ENCODE measurements around the gene CDC42BPB. TPM values are rescaled to one million over a fixed set of nuclear protein-coding genes. Genes with fewer than 3 reads are reported as not detected.

CDC42BPB gene
- total RNA-seq, 2 experiments from 2014 or later, result 0.81 to 1.1 TPM

DNA sequence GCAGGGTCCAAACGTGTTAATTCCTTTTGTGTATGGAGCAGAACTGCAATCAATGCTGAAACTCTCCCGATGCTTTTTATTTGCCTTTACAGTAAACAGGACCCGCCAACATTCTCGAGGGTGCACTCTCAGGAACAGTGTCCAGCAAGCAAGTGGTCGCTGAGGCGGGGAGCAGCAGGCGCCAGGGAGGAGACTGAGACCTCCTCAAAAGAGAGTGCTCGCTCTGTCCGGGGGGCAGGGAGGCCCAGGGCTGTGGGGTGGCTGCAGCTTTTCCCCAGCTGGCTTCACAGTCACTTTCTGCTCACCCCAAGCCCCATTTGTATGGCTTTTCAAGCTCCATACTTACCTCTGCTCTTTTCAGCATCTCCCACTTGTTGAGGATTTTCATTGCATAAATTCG is 49.2 kb downstream of the CDC42BPB start:
- no peaks in the 10 kb centered on the region for H3K4me1 Mint-ChIP-seq
- no peak overlapping the region for H3K27ac Mint-ChIP-seq
- DNase-seq, result no peak
- no peaks in the 10 kb centered on the region for H3K9me3 Mint-ChIP-seq
- no peaks in the 10 kb centered on the region for H3K27me3 Mint-ChIP-seq
- H3K4me3 Mint-ChIP-seq, result no peak overlapping the region
- ChIA-PET POLR2A (no interaction called here), CTCF (no interaction called here)
- H3K36me3 Mint-ChIP-seq (ENCODE audit: low read depth), result no peaks in the 10 kb centered on the region

DNA sequence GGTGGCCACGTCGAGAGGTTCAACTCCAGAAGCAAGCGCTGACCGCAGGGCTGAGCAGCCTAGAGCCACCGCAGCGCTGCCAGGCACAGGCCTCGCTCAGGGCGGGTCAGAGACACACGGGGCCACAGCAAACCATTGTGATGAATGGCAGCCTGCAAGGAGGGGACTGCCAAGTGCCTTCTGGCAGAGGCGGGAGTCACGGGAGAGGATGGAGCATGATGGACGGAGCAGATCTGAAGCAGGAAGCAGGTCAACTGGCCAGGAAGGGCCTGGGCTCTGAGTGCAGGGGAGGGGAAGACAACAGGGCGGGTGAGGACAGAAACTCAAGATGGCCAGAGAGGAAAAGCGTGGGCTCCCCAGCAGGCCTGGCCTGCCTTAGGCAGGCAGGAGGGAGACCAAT is 49.8 kb downstream of the CDC42BPB start:
- POLR2A ChIA-PET, result no interaction called here

DNA sequence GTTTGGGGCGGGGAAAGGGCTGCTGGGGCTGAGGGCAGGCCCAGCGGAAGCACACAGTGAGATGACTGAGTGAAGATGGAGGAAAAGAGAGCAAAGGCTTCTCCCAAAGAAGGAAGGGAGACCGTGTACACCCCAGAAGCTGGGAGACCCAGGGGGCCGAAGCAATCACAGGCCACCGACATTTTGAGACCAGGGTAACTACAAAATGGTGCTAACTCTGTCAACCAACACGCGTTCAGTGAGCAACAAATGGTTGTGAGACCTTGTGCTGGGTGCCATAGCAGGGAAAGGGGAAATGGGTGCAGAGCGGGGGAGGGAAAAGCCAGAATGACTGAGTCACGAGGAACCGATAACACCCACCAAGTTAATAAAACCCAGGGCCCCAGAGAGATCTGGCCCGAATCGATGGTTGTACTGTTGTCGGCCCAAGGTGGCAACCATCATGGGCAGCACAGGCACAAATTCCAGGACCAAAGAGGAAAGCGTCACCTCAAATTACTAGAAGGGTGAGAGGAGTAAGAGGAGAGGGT is 50.3 kb downstream of the CDC42BPB start:
- Mint-ChIP-seq H3K4me1 (no peaks in the 10 kb centered on the region), H3K36me3 (ENCODE audit: low read depth) (no peaks in the 10 kb centered on the region), H3K9me3 (no peaks in the 10 kb centered on the region), H3K27ac (no peak overlapping the region), H3K4me3 (no peak overlapping the region), H3K27me3 (no peaks in the 10 kb centered on the region)
- DNase-seq, result no peak
- ChIA-PET POLR2A (no interaction called here), CTCF (interaction anchor here (0.7 kb wide), 1 partner anchor 12 kb away, joined by 4 read pairs; no protein-coding TSS in a partner anchor)

More for the DNA sequence above, 49.8 kb downstream of the CDC42BPB start:
- CTCF ChIA-PET, result no interaction called here
- no peaks in the 10 kb centered on the region for H3K4me1 Mint-ChIP-seq
- H3K27ac Mint-ChIP-seq, result no peak overlapping the region
- no peaks in the 10 kb centered on the region for H3K36me3 Mint-ChIP-seq (ENCODE audit: low read depth)
- H3K4me3 Mint-ChIP-seq, result no peak overlapping the region
- no peaks in the 10 kb centered on the region for H3K27me3 Mint-ChIP-seq
- no peak for DNase-seq
- no peaks in the 10 kb centered on the region for H3K9me3 Mint-ChIP-seq

DNA sequence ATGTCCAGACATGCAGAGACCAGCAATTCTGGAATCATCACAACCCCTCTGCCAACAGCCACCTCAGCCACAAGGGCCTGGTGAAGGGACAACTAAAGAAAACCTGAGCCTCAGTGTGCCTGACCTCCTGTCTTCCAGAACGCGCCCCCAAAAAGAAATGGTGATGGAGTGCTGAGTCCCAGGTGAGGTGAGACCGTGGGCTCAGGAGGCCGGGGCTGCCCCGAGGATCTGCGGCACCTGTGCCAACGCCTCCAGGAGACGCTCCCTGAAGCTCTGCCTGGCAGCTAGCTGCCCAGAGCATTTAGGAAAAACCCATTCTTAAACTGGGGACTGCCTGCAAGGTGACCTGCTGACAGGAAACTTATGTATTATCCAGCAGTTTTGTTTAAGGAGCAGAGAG is 51.2 kb downstream of the CDC42BPB start:
- CTCF ChIA-PET, result no interaction called here

DNA sequence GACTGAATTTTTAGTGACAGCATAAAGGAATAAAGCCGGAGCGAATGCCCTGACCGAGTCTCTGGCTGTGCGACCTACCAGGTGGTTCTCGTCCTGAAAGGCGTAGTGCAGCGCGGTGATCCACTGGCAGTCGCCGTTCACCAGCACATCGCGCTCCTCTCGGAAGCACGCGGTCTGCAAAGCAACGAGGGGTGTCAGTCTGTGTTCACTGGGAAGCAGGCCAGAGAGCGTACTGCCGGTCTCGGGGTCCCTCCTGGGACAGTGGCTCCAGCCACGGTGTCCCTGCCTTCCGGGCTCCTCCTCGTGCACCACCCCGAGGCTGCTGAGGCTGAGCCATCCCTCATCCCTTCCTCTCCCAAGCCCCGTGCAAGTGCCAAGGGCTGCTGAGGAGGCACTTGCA is 53.5 kb downstream of the CDC42BPB start:
- Mint-ChIP-seq H3K27ac (no peak overlapping the region), H3K27me3 (no peaks in the 10 kb centered on the region), H3K9me3 (no peaks in the 10 kb centered on the region), H3K4me3 (no peak overlapping the region), H3K4me1 (no peaks in the 10 kb centered on the region), H3K36me3 (ENCODE audit: low read depth) (no peaks in the 10 kb centered on the region)
- CTCF ChIA-PET, result no interaction called here
- no peak for DNase-seq
- POLR2A ChIA-PET, result no interaction called here

More for the DNA sequence above, 51.2 kb downstream of the CDC42BPB start:
- DNase-seq, result no peak
- H3K27me3 Mint-ChIP-seq, result no peaks in the 10 kb centered on the region
- no peak overlapping the region for H3K4me3 Mint-ChIP-seq
- H3K27ac Mint-ChIP-seq, result no peak overlapping the region
- POLR2A ChIA-PET, result no interaction called here
- H3K36me3 Mint-ChIP-seq (ENCODE audit: low read depth), result no peaks in the 10 kb centered on the region
- H3K9me3 Mint-ChIP-seq, result no peaks in the 10 kb centered on the region
- H3K4me1 Mint-ChIP-seq, result no peaks in the 10 kb centered on the region

DNA sequence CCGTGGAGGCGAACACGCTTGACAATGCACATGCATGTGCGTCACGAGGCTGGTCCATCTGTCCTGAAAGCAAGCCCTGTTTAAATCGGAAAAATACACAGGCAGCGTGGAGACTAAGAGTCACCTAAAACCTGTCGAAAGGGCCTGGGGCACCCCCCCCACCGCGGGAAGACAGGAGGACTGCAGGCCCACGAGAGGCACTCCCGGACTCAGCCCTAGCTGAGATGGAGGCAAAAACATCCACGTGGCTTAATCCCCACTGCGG is 54.1 kb downstream of the CDC42BPB start:
- H3K9me3 Mint-ChIP-seq, result no peaks in the 10 kb centered on the region
- H3K4me1 Mint-ChIP-seq, result no peaks in the 10 kb centered on the region
- H3K4me3 Mint-ChIP-seq, result no peak overlapping the region
- H3K36me3 Mint-ChIP-seq (ENCODE audit: low read depth), result no peaks in the 10 kb centered on the region
- DNase-seq, result no peak
- POLR2A ChIA-PET, result no interaction called here
- CTCF ChIA-PET, result no interaction called here
- no peaks in the 10 kb centered on the region for H3K27me3 Mint-ChIP-seq
- H3K27ac Mint-ChIP-seq, result no peak overlapping the region

DNA sequence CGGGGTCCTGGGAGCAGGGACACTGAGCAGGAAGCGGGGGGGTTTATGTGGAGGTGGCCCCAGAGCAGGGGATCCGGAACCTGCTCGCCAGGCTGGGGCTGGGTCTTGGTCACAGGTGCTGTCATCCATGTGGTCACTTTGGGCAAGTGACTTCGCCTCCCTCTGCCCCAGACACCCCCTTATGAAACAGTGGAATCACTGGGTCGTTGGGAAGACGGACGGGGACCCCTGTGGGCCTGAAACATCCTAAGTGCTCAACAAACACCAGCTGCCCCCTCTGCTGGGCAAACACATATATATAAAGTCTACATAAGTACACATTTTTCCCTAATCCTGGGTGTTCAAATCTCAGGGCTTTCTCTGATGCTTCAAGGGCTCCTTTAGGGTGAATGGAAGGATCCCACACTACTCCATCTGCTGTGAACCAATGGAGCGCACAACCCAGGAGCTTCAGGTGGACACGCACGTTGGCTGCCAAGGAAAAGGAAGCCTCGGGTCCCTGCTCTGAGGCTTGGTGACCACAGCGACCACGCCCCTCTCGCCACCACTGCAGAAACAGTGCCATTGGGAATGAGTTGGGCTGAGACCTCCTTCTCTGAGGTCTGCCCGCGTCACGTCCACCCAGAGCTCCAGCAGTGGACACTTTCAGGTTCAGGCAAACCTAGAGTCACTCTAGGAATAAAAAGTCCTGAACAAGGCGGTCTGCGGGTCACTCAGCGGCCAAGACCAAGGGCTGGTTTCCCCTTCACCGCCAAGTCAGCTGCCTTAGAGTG is 54.6 kb downstream of the CDC42BPB start:
- POLR2A ChIA-PET, result no interaction called here
- no peak for DNase-seq
- no peaks in the 10 kb centered on the region for H3K4me1 Mint-ChIP-seq
- no peak overlapping the region for H3K4me3 Mint-ChIP-seq
- CTCF ChIA-PET, result no interaction called here
- no peaks in the 10 kb centered on the region for H3K9me3 Mint-ChIP-seq
- no peaks in the 10 kb centered on the region for H3K27me3 Mint-ChIP-seq
- no peaks in the 10 kb centered on the region for H3K36me3 Mint-ChIP-seq (ENCODE audit: low read depth)
- H3K27ac Mint-ChIP-seq, result no peak overlapping the region

DNA sequence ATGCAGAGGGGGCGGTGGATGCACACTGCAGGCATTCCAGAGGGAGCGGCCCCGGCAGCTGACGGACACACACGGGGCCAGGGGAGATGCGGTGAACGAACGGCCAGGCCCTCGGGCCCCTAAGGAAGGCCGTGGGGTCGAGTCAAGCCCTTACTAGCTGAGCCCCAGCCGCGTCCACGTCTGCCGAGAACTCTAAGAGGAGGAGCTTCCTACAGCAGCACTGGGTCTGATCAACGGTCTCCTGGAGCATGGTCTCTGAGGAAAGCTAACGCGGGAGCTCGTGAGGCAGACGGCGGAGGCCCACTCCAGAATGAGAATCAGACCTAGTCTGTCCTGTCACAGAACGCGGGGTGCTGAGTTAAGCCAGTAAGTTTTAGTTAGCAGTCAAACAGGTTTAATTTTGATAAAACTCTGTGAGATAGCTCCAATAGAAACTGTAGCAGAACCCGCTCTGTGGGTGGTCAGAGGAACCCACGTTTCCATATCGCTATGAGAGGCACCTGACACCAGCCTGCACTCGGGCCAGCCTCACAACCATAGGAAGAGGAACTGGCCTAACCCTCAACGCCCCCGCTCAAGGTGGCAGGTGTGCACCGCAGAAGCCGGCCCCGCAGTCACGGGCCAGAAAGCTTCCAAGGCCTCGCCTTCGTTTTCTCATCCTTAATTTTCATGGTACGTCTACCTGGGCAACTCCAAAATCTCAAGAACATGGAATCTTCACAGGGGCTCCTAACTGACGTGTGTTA is 55.5 kb downstream of the CDC42BPB start:
- H3K4me3 Mint-ChIP-seq, result no peak overlapping the region
- no peaks in the 10 kb centered on the region for H3K9me3 Mint-ChIP-seq
- H3K27ac Mint-ChIP-seq, result no peak overlapping the region
- H3K27me3 Mint-ChIP-seq, result no peaks in the 10 kb centered on the region
- no peaks in the 10 kb centered on the region for H3K36me3 Mint-ChIP-seq (ENCODE audit: low read depth)
- no peaks in the 10 kb centered on the region for H3K4me1 Mint-ChIP-seq
- DNase-seq, result no peak
- ChIA-PET CTCF (no interaction called here), POLR2A (no interaction called here)

DNA sequence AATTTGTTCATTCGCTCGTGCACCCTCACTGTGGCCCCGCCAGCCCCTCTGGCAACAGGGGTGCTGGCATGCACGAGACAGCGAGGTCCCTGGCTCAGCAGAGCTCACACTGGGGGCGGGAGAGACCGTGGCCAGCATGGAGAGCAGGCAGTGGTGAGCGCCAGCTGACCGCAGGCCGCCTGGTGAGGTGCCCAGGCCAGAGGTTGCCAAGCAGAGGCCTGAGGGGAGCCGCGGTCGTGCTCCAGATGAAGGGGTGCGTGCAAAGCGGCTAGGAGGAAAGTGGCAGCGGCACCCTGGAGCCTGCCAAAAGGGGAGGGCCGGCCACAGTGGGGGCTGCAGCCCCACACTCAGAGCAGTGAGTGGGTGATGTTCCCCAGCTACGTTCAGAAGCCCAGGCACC is 56.1 kb downstream of the CDC42BPB start:
- H3K27ac Mint-ChIP-seq, result no peak overlapping the region
- ChIA-PET CTCF (interaction anchor here (0.6 kb wide), 1 partner anchor 11 kb away, joined by 3 read pairs; no protein-coding TSS in a partner anchor), POLR2A (no interaction called here)
- no peaks in the 10 kb centered on the region for H3K27me3 Mint-ChIP-seq
- H3K9me3 Mint-ChIP-seq, result no peaks in the 10 kb centered on the region
- no peak for DNase-seq
- no peak overlapping the region for H3K4me3 Mint-ChIP-seq
- no peaks in the 10 kb centered on the region for H3K4me1 Mint-ChIP-seq
- H3K36me3 Mint-ChIP-seq (ENCODE audit: low read depth), result no peaks in the 10 kb centered on the region

DNA sequence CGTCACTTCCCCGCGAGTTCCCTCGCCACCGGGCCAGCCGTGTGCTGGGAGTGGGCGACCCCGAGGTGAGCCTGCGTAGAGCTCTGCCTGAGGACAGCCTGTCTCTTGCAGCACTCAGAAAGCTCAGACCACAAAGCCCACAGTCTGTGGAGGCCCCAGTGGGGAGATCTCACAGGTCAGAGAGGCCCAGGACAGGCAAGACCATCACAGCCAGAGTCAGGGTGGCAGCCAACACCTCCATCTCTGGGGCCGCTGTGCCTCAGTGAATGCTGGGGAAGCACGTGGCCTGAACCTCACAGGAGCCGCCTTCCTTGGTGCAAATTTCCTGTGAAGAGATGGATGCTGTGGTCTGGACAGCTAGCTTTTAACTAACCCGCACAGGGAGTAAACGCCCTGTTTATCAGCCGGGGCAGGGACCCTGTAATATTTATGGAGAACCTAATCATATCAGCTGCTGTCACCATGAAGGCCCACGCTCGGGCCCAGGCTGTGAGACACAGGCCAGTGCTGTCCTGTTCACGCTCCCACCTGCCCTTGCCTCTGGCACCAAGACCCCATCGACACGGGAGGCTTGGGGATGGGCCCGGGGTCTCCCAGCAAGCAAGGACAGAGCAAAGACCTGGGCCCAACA is 56.9 kb downstream of the CDC42BPB start:
- no peak for DNase-seq
- Mint-ChIP-seq H3K9me3 (no peaks in the 10 kb centered on the region), H3K27me3 (no peaks in the 10 kb centered on the region), H3K4me1 (no peaks in the 10 kb centered on the region), H3K36me3 (ENCODE audit: low read depth) (no peaks in the 10 kb centered on the region), H3K4me3 (no peak overlapping the region), H3K27ac (no peak overlapping the region)
- CTCF ChIA-PET, result interaction anchor here (0.6 kb wide), 1 partner anchor 11 kb away, joined by 3 read pairs; no protein-coding TSS in a partner anchor
- POLR2A ChIA-PET, result no interaction called here

DNA sequence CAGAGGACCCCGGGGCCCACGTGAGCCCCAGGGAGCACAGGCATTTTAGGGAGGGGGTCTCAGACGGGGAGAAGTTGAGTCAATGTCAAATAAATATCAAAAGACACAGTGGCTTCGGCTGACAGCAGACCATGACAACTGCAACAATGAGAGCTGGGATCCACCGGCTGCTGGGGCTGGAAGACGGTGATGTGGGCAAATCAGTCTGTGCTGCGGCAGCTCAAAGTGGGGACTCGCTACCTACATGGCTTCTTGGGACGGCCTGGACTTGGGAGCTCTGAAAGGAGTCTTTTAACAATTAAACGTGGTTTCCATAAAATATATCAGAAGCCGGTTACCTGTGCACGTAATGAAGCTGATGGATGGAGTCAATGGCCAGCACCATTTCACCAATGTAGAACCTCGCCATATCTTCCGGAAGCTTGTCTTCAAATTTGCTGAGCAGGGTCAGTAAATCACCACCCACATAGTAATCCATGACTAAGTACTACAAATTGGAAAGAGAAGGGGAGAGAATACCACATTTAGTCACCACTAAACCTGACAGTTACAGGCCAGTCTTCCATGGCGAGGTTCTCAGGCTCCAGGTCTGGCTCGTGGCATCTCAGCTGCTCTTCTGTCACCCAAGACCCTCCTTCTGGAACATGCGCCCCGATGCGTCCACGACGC is 58.0 kb downstream of the CDC42BPB start:
- no peaks in the 10 kb centered on the region for H3K36me3 Mint-ChIP-seq (ENCODE audit: low read depth)
- DNase-seq, result no peak
- H3K27ac Mint-ChIP-seq, result no peak overlapping the region
- no peaks in the 10 kb centered on the region for H3K9me3 Mint-ChIP-seq
- no peaks in the 10 kb centered on the region for H3K4me1 Mint-ChIP-seq
- ChIA-PET CTCF (no interaction called here), POLR2A (no interaction called here)
- no peaks in the 10 kb centered on the region for H3K27me3 Mint-ChIP-seq
- H3K4me3 Mint-ChIP-seq, result no peak overlapping the region

DNA sequence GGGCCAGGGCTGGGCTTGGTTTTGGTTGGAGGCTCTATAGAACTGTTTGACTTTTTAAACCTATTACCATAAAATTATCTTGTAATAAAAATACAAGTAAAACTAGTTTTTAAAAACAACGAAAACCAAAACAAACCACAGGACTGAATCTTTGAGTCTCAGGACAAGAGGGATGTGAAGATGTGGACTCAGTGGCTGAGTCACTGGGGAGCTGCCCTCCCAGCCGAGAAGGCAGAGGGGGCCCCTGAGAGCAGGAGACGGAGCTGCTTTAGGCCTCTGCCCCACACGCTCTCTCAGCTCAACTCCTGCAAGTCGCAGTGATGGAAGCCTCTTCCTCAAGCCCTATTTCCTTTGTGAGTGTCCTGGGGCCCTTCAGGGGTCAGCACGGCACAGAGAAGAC is 59.0 kb downstream of the CDC42BPB start:
- H3K4me3 Mint-ChIP-seq, result no peak overlapping the region
- no peak for DNase-seq
- no peaks in the 10 kb centered on the region for H3K4me1 Mint-ChIP-seq
- POLR2A ChIA-PET, result no interaction called here
- H3K36me3 Mint-ChIP-seq (ENCODE audit: low read depth), result no peaks in the 10 kb centered on the region
- no peaks in the 10 kb centered on the region for H3K9me3 Mint-ChIP-seq
- CTCF ChIA-PET, result no interaction called here
- H3K27ac Mint-ChIP-seq, result no peak overlapping the region
- H3K27me3 Mint-ChIP-seq, result no peaks in the 10 kb centered on the region

DNA sequence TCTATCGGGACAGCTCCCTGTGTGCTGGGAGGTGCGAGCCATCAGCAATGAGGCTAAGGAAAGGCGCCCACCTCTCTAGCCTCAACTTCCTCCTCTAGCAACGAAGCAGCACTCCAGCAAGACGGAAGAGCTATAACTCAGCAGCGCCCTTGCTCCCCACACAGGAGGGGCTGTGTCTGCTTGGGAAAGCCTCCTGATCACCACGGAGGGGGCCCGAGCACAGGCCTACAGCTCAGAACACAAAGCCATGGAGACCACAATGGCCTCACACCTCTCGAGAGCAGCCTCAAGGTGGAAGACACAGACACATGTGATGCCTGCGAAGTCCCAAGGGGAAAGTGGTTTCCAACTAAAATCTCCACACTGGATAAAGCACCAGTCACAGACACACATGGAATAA is 60.4 kb downstream of the CDC42BPB start:
- Mint-ChIP-seq H3K27ac (no peak overlapping the region), H3K4me1 (no peaks in the 10 kb centered on the region), H3K27me3 (no peaks in the 10 kb centered on the region), H3K36me3 (ENCODE audit: low read depth) (no peaks in the 10 kb centered on the region), H3K9me3 (no peaks in the 10 kb centered on the region), H3K4me3 (no peak overlapping the region)
- ChIA-PET POLR2A (interaction anchor here (0.5 kb wide), 1 partner anchor 28 kb away, joined by 3 read pairs; no protein-coding TSS in a partner anchor), CTCF (interaction anchor here (0.6 to 0.7 kb wide), 2 partner anchors 35 to 100 kb away, joined by 3 to 6 read pairs; no protein-coding TSS in a partner anchor)
- DNase-seq, result no peak
